H1 (cell line): ENCODE measurements around the gene OSBP2. TPM values are rescaled to one million over a fixed set of nuclear protein-coding genes. Genes with fewer than 3 reads are reported as not detected.

ENCODE experiments used
- CTCF ChIA-PET: fragments of 300-600 bp; sonication (Branson Sonifier 250); formaldehyde crosslinking; loops from one replicate; lab custom pipeline; 2021; ENCODE audit not compliant: partially characterized antibody; lab: Charles Lee
- POLR2A ChIA-PET: fragments of 300-600 bp; sonication (Branson Sonifier 250); formaldehyde crosslinking; loops from one replicate; lab custom pipeline; 2021; ENCODE audit warnings: inconsistent platforms; ENCODE audit not compliant: partially characterized antibody; lab: Charles Lee
- DNase-seq, 2 experiments: peaks; one replicate each; pipeline versions ENCODE4 v3.0.0 to v3.0.0-alpha.2; 2010 to 2022; ENCODE audit warnings: low spot score in 2 of 2, low read depth in 1 of 2, mixed read lengths in 1 of 2
- FAIRE-seq: peaks from 2 replicates; lab custom pipeline; 2011; peaks lifted over from hg19 to GRCh38; lab: Jason Lieb, UNC
- H2AFZ ChIP-seq: 2 replicates; pipeline ENCODE4 v1.8.1; 2012; ENCODE audit warnings: low read length, inconsistent platforms
- H2AK5ac ChIP-seq: 2 replicates; pipeline ENCODE4 v1.6.1; 2013; ENCODE audit warnings: low read depth, low read length
- H2BK120ac ChIP-seq: replicated peaks from 2 replicates; pipeline ENCODE3; 2013; ENCODE audit warnings: low read depth, low read length, inconsistent platforms
- H2BK12ac ChIP-seq: 2 replicates; pipeline ENCODE4 v1.6.1; 2013; ENCODE audit warnings: low read depth, low read length
- H2BK15ac ChIP-seq: 2 replicates; pipeline ENCODE4 v1.6.1; 2013; ENCODE audit warnings: low read length
- H2BK20ac ChIP-seq: 2 replicates; pipeline ENCODE4 v1.6.1; 2013; ENCODE audit warnings: low read length
- H2BK5ac ChIP-seq: 2 replicates; pipeline ENCODE4 v1.6.1; 2013; ENCODE audit warnings: low read depth, low read length
- H3K14ac ChIP-seq: 2 replicates; pipeline ENCODE4 v1.6.1; 2013; ENCODE audit warnings: inconsistent platforms; ENCODE audit not compliant: insufficient read length
- H3K18ac ChIP-seq: 2 replicates; pipeline ENCODE4 v1.6.1; 2013; ENCODE audit warnings: low read length; ENCODE audit errors: extremely low read depth
- H3K23ac ChIP-seq: 2 replicates; pipeline ENCODE4 v1.6.1; 2013; ENCODE audit warnings: inconsistent platforms; ENCODE audit not compliant: insufficient read length
- H3K23me2 ChIP-seq: 2 replicates; pipeline ENCODE4 v1.6.1; 2013; ENCODE audit warnings: low read depth, low read length
- H3K27ac ChIP-seq: 2 replicates; pipeline ENCODE4 v1.6.1; 2011; ENCODE audit warnings: low read depth, low read length, inconsistent platforms
- H3K27me3 ChIP-seq, 4 experiments: replicated peaks in 1 of 4; 1 replicate in 1 of 4; 2 replicates in 3 of 4; pipeline versions ENCODE4 v1.6.1 to v1.8.1; 2011 to 2013; ENCODE audit warnings: low read length in 3 of 4, mild to moderate bottlenecking in 3 of 4, inconsistent platforms in 2 of 4, mixed read lengths in 2 of 4, moderate library complexity in 1 of 4; ENCODE audit not compliant: control insufficient read depth in 3 of 4, insufficient read depth in 3 of 4; ENCODE audit errors: extremely low read depth in 1 of 4
- H3K36me3 ChIP-seq, 4 experiments: 2 replicates each; pipeline versions ENCODE4 v1.6.1 to v1.8.1; 2011 to 2013; ENCODE audit warnings: mild to moderate bottlenecking in 4 of 4, low read length in 3 of 4, moderate library complexity in 2 of 4, control low read depth in 1 of 4, inconsistent platforms in 1 of 4; ENCODE audit not compliant: insufficient read depth in 4 of 4, control insufficient read depth in 2 of 4
- H3K4ac ChIP-seq: replicated peaks from 2 replicates; pipeline ENCODE3; 2013; ENCODE audit warnings: low read length, low read depth, mixed read lengths, inconsistent platforms; ENCODE audit not compliant: insufficient read length
- H3K4me1 ChIP-seq, 4 experiments: replicated peaks in 1 of 4; 1 replicate in 1 of 4; 2 replicates in 3 of 4; pipeline versions ENCODE4 v1.6.1 to v1.8.1; 2011 to 2013; ENCODE audit warnings: low read length in 3 of 4, inconsistent platforms in 2 of 4, mixed read lengths in 1 of 4; ENCODE audit not compliant: insufficient read depth in 4 of 4, control insufficient read depth in 3 of 4
- H3K4me2 ChIP-seq, 2 experiments: 2 replicates each; pipeline versions ENCODE4 v1.6.1 to v1.8.1; 2011 to 2013; ENCODE audit warnings: low read depth in 2 of 2, low read length in 2 of 2, control low read depth in 1 of 2, inconsistent platforms in 1 of 2, mild to moderate bottlenecking in 1 of 2; ENCODE audit not compliant: insufficient read depth in 1 of 2
- H3K4me3 ChIP-seq, 4 experiments: fragments of 200-600, 300-600 bp in 1 of 4; sonication (generic), shearing (Covaris generic), sonication (Bioruptor Twin) in 1 of 4; 2 replicates each; pipeline versions ENCODE4 v1.5.1 to v1.8.1; 2011 to 2016; ENCODE audit warnings: low read length in 4 of 4, low read depth in 3 of 4, control low read depth in 2 of 4, inconsistent platforms in 2 of 4, mild to moderate bottlenecking in 2 of 4, mixed read lengths in 1 of 4, moderate library complexity in 1 of 4; ENCODE audit not compliant: insufficient read depth in 2 of 4; ENCODE audit errors: extremely low read depth in 1 of 4
- H3K56ac ChIP-seq: replicated peaks from 2 replicates; pipeline ENCODE3; 2013; ENCODE audit warnings: low read depth, mild to moderate bottlenecking, mixed read lengths, low read length, inconsistent platforms; ENCODE audit not compliant: insufficient read length
- H3K79me1 ChIP-seq: 2 replicates; pipeline ENCODE4 v1.6.1; 2013; ENCODE audit warnings: low read depth, low read length, control low read depth
- H3K79me2 ChIP-seq, 2 experiments: 2 replicates each; pipeline versions ENCODE4 v1.6.1 to v1.8.1; 2012 to 2013; ENCODE audit warnings: low read length in 2 of 2, mild to moderate bottlenecking in 2 of 2, inconsistent platforms in 1 of 2; ENCODE audit not compliant: insufficient read depth in 2 of 2, control insufficient read depth in 1 of 2
- H3K9ac ChIP-seq, 4 experiments: replicated peaks in 1 of 4; 1 replicate in 1 of 4; 2 replicates in 3 of 4; pipeline versions ENCODE4 v1.6.1 to v1.8.1; 2011 to 2013; ENCODE audit warnings: low read depth in 3 of 4, low read length in 3 of 4, control low read depth in 2 of 4, mild to moderate bottlenecking in 2 of 4, moderate library complexity in 2 of 4, inconsistent platforms in 1 of 4; ENCODE audit errors: extremely low read depth in 1 of 4
- H3K9me3 ChIP-seq, 2 experiments: 2 replicates each; pipeline versions ENCODE4 v1.6.1 to v1.8.1; 2012 to 2013; ENCODE audit warnings: mild to moderate bottlenecking in 2 of 2, moderate library complexity in 2 of 2, control low read depth in 1 of 2, inconsistent platforms in 1 of 2, low read depth in 1 of 2, low read length in 1 of 2, mixed read lengths in 1 of 2; ENCODE audit not compliant: insufficient read depth in 2 of 2
- H4K20me1 ChIP-seq, 2 experiments: replicated peaks in 1 of 2; 2 replicates each; pipeline versions ENCODE3 to v1.8.1; 2011 to 2013; ENCODE audit warnings: inconsistent platforms in 2 of 2, low read length in 2 of 2, mild to moderate bottlenecking in 1 of 2; ENCODE audit not compliant: insufficient read depth in 2 of 2, control insufficient read depth in 1 of 2
- H4K5ac ChIP-seq: 2 replicates; pipeline ENCODE4 v1.6.1; 2013; ENCODE audit warnings: low read length, low read depth, mixed read lengths, inconsistent platforms; ENCODE audit not compliant: insufficient read length
- H4K8ac ChIP-seq: 2 replicates; pipeline ENCODE4 v1.8.0; 2013; ENCODE audit warnings: mild to moderate bottlenecking, moderate library complexity, low read length, inconsistent platforms; ENCODE audit not compliant: insufficient read depth; ENCODE audit errors: extremely low read depth
- H4K91ac ChIP-seq: replicated peaks from 2 replicates; pipeline ENCODE3; 2013; ENCODE audit warnings: low read length, mixed read lengths, inconsistent platforms; ENCODE audit not compliant: insufficient read length
- HDAC6 ChIP-seq: IDR thresholded peaks from one replicate; pipeline ENCODE4 v1.7.1; 2012; ENCODE audit warnings: low read depth, mild to moderate bottlenecking, inconsistent platforms, low read length, moderate library complexity
- KDM5A ChIP-seq: fragments of 200-600 bp; IDR thresholded peaks from 2 replicates; pipeline ENCODE4 v1.7.1; 2012; ENCODE audit warnings: mild to moderate bottlenecking, low read length, inconsistent platforms, mixed read lengths
- RAD21 ChIP-seq, 2 experiments: IDR thresholded peaks in 1 of 2; conservative IDR thresholded peaks in 1 of 2; 2 replicates each; pipeline ENCODE4 v1.6.1; 2011; ENCODE audit warnings: low read depth in 2 of 2, low read length in 2 of 2, improper control_type of control experiment in 1 of 2, inconsistent platforms in 1 of 2, mild to moderate bottlenecking in 1 of 2, moderate library complexity in 1 of 2
- WGBS, 2 experiments: shearing (Covaris generic) in 1 of 2; methylation state at CpG; one replicate each; pipeline versions ENCODE4 v1.1.6 to v1.1.7; 2013 to 2015; ENCODE audit warnings: low lambda C conversion rate in 2 of 2, mixed read lengths in 2 of 2, inconsistent platforms in 1 of 2, low coverage in 1 of 2, missing lambda C conversion rate in 1 of 2; ENCODE audit not compliant: insufficient replicate concordance in 2 of 2, insufficient coverage in 1 of 2, insufficient read length in 1 of 2; ENCODE audit errors: extremely low coverage in 1 of 2, missing lambda C conversion rate in 1 of 2; 5-methylcytosine and 5-hydroxymethylcytosine counted together
- polyA plus RNA-seq, 7 experiments: library from polyadenylated mRNA; depleted of rRNA in 3 of 7; stranded (reverse) in 5 of 7; unstranded in 2 of 7; fragments of >200 nt in 5 of 7; fragments of 200-250 nt in 2 of 7; gene quantifications; 1 replicate in 5 of 7; 2 replicates in 1 of 7; 4 replicates in 1 of 7; pipeline versions ENCODE4 v1.2.1 to v1.2.3, GENCODE V29; 2011 to 2013; ENCODE audit warnings: missing spikeins in 2 of 7, mixed read lengths in 2 of 7
- total RNA-seq: library from RNA; stranded (reverse); fragmentation: NEBNext Ultra II Directional; extraction: Animal tissue kit (Norgen Biotek cat#: 25700); gene quantifications from 2 replicates; pipeline ENCODE4 v1.2.1, GENCODE V29; 2021
- TF ChIP-seq, protein P1 (sequence below), 3 experiments: IDR thresholded peaks; 1 replicate in 2 of 3; 2 replicates in 1 of 3; pipeline versions ENCODE4 v1.5.1 to v1.6.1; 2011; ENCODE audit warnings: low read length in 3 of 3, mild to moderate bottlenecking in 3 of 3, inconsistent platforms in 2 of 3, low read depth in 1 of 3, moderate library complexity in 1 of 3; ENCODE audit not compliant: insufficient read depth in 1 of 3; ENCODE audit errors: control extremely low read depth in 1 of 3

Gene OSBP2
- total and polyA plus RNA-seq, 2 of the 8 experiments (the other 6 are each of a cell fraction or from before 2014, with no cell fraction given), result 3.4 to 3.7 TPM

DNA sequence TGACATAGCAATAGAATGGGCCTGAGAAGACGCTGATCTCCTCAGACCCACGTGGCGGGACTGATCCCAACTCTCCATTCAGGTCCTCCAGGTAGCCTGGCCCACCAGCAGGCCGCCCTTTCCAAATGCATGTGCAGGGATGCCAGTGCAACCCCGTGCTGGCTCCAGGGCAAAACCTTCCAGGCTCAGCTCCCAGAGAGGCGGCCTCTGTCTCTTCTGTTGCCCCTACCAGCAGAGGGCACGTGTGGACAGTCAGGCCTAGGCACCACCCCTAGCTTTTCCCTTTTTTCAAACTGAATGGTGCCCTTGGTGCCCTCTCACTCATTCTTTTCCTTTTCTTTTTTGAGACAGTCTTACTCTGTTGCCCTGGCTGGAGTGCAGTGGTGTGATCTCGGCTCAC lies 121.7 kb downstream of the OSBP2 start:
- POLR2A ChIA-PET, result no interaction called here
- Histone ChIP-seq H2BK20ac (no peak overlapping the region), H3K4me1 (no peaks in the 10 kb centered on the region), H3K9ac (no peak overlapping the region), H3K23me2 (no peaks in the 10 kb centered on the region), H3K9me3 (no peaks in the 10 kb centered on the region), H3K4me2 (no peak overlapping the region), H3K79me1 (no peaks in the 10 kb centered on the region), H3K14ac (no peak overlapping the region), H4K91ac (no peak overlapping the region), H3K27ac (no peak overlapping the region), H3K36me3 (no peaks in the 10 kb centered on the region), H3K18ac (no peak overlapping the region), H4K20me1 (no peaks in the 10 kb centered on the region)
- no peak for TF ChIP-seq HDAC6
- TF ChIP-seq RAD21 (IDR thresholded peaks at IDR 0.05 in 1 of 2, conservative IDR thresholded peaks at IDR 0.05 in 1 of 2; ENCODE audit: low read depth in 2 of 2, low read length in 2 of 2), result peak; percentile 31 to 40; a peak in 3 of 4 replicates
- no peak for TF ChIP-seq KDM5A
- TF ChIP-seq, protein P1, sequence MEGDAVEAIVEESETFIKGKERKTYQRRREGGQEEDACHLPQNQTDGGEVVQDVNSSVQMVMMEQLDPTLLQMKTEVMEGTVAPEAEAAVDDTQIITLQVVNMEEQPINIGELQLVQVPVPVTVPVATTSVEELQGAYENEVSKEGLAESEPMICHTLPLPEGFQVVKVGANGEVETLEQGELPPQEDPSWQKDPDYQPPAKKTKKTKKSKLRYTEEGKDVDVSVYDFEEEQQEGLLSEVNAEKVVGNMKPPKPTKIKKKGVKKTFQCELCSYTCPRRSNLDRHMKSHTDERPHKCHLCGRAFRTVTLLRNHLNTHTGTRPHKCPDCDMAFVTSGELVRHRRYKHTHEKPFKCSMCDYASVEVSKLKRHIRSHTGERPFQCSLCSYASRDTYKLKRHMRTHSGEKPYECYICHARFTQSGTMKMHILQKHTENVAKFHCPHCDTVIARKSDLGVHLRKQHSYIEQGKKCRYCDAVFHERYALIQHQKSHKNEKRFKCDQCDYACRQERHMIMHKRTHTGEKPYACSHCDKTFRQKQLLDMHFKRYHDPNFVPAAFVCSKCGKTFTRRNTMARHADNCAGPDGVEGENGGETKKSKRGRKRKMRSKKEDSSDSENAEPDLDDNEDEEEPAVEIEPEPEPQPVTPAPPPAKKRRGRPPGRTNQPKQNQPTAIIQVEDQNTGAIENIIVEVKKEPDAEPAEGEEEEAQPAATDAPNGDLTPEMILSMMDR (IDR thresholded peaks at IDR 0.05; ENCODE audit: control extremely low read depth in 1 of 3, insufficient read depth in 1 of 3, low read depth in 1 of 3, low read length in 3 of 3), result peak; percentile 37 to 42 (median 41)
- TF ChIP-seq, all 59 proteins: peak for 2
- no peak overlapping the region for H3K56ac ChIP-seq
- no peak overlapping the region for H3K4ac ChIP-seq
- WGBS, 2 experiments, result 79% methylated on average over 8 of the region's 8 CpGs; no CpG with 5 or more reads in 1 of the 2 experiments
- no peak overlapping the region for H4K5ac ChIP-seq
- no peaks in the 10 kb centered on the region for H3K79me2 ChIP-seq
- H2AFZ ChIP-seq, result no peak overlapping the region
- no peak overlapping the region for H2BK120ac ChIP-seq
- H2AK5ac ChIP-seq, result no peak overlapping the region
- H2BK15ac ChIP-seq, result no peak overlapping the region
- FAIRE-seq (no peak), DNase-seq (no peak)
- H3K4me3 ChIP-seq, result no peak overlapping the region
- H2BK12ac ChIP-seq, result no peak overlapping the region
- peaks cover 0 to 6% (median 4%) of the 10 kb centered on the region in 4 experiments; a peak in 5 of 7 replicates for H3K27me3 ChIP-seq
- no peak overlapping the region for H3K23ac ChIP-seq
- CTCF ChIA-PET, result interaction anchor here (0.6 to 4.4 kb wide), 6 partner anchors 13 to 275 kb away, joined by 3 to 18 read pairs (median 4); no protein-coding TSS in a partner anchor
- H4K8ac ChIP-seq, result no peak overlapping the region
- H2BK5ac ChIP-seq, result no peak overlapping the region
